Thyroid gland (tissue), 4 donors: ENCODE results near the gene PITPNC1. TPM values are rescaled to one million over a fixed set of nuclear protein-coding genes. Genes with fewer than 3 reads are reported as not detected.

Source experiments
- DNase-seq, 2 donors: peaks; one replicate each; pipeline ENCODE4 v3.0.0-alpha.2; 2019
- H3K27ac ChIP-seq, 3 donors: fragments of 200-600 bp; sonication (generic); 1 replicate in 2 of 3; 2 replicates in 1 of 3; pipeline ENCODE4 v1.5.1; 2016 to 2019; ENCODE audit warnings: mild to moderate bottlenecking in 1 of 3, moderate library complexity in 1 of 3
- H3K27me3 ChIP-seq: fragments of 200-600 bp; sonication (generic); one replicate; pipeline ENCODE4 v1.5.1; 2019
- H3K36me3 ChIP-seq, 2 donors: fragments of 200-600 bp; sonication (generic); one replicate each; pipeline ENCODE4 v1.5.1; 2016 to 2019
- H3K4me1 ChIP-seq, 2 donors: fragments of 200-600 bp; sonication (generic); one replicate each; pipeline ENCODE4 v1.5.1; 2017 to 2019
- H3K4me3 ChIP-seq, 3 donors: fragments of 200-600 bp; sonication (generic); replicated peaks in 1 of 3; 1 replicate in 2 of 3; 2 replicates in 1 of 3; pipeline ENCODE4 v1.5.1; 2016; ENCODE audit warnings: mild to moderate bottlenecking in 1 of 3
- H3K9me3 ChIP-seq: fragments of 200-600 bp; sonication (generic); one replicate; pipeline ENCODE4 v1.5.1; 2017
- CTCF ChIP-seq, 6 experiments: fragments of 200-600 bp in 3 of 6; fragments of 450-650 bp in 3 of 6; sonication (generic) in 3 of 6; IDR thresholded peaks; one replicate each; pipeline ENCODE4 v1.5.1; 2016 to 2019; ENCODE audit warnings: antibody characterized with exemption in 6 of 6, mild to moderate bottlenecking in 2 of 6, inconsistent platforms in 1 of 6, moderate library complexity in 1 of 6
- POLR2A ChIP-seq, 2 donors: fragments of 450-650 bp; IDR thresholded peaks; one replicate each; pipeline ENCODE4 v1.6.1; 2017; ENCODE audit warnings: antibody characterized with exemption in 2 of 2, mild to moderate bottlenecking in 2 of 2, moderate library complexity in 1 of 2
- WGBS, 2 donors: methylation state at CpG; one replicate each; pipeline ENCODE4 v1.1.5; 2017; 5-methylcytosine and 5-hydroxymethylcytosine counted together
- intact Hi-C: fragments of 100-400 bp; cut with DNase I; formaldehyde crosslinking; loops from one replicate; pipeline ENCODE4 v1.15.1; 2023
- total RNA-seq, 4 donors: library from RNA; depleted of rRNA; stranded (reverse); fragments of >200 nt; gene quantifications; one replicate each; pipeline ENCODE4 v1.2.3, GENCODE V29; 2016

Gene PITPNC1
- total RNA-seq, 4 donors from 2014 or later, result 3.6 to 14.2 (median 7.3) TPM

- Histone ChIP-seq H3K27me3 (no peaks in the 10 kb centered on the region), H3K36me3 (no peaks in the 10 kb centered on the region), H3K4me3 (no peak overlapping the region), H3K9me3 (no peaks in the 10 kb centered on the region), H3K27ac (peak overlapping the region in 2 of 3 donors; percentile 57 to 66), H3K4me1 (peaks cover 9 to 19% of the 10 kb centered on the region in 2 donors)
- intact Hi-C loops, result no loop called here
- DNase-seq, result no peak
- TF ChIP-seq CTCF (IDR thresholded peaks at IDR 0.05) (no peak), POLR2A (IDR thresholded peaks at IDR 0.05) (no peak)
- WGBS, 2 donors, result 64 to 78% methylated on average over 6 of the region's 6 CpGs
Observed at GRCh38 chr17:67390006-67390645, 13.0 kb downstream of the PITPNC1 start.

DNA sequence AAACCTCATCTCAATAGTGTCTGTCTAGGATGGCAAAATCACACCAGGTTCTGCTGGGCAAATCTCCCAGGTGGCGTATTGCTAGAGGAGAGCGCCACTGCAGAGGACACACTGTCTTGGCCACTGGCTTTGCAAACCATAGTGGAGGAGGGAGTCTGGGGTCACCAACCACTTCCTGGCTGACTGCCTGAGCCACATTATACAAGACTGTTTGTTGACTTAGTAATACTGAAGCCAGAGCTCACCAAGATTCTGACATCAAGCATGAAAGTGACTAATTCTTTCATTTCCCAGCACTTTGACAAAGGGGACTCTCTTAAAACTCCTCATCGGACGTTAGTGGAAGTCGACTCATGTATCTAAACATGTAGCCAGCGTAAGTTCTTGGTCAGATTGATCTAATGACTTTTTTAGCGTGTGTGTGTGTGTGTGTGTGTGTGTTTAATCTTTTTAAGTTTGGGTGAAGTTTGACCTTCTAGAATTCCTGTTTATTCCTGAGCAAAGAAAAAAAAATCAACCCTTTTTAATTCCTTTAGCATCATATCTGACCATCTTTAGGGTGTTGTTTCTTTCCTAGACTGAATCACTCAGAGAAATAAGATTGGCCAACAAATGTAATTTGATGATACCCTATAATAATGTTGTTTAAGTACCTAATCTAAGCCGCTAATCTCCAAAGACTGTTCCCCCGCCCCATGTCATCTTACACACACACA lies 13.7 kb downstream of the PITPNC1 start:
- Histone ChIP-seq H3K27ac (peak overlapping the region in 2 of 3 donors; percentile 57 to 66), H3K36me3 (no peaks in the 10 kb centered on the region), H3K4me3 (no peak overlapping the region), H3K4me1 (peaks cover 9 to 19% of the 10 kb centered on the region in 2 donors), H3K9me3 (no peaks in the 10 kb centered on the region), H3K27me3 (no peaks in the 10 kb centered on the region)
- peak; percentile 65 to 74 for DNase-seq
- TF ChIP-seq CTCF (IDR thresholded peaks at IDR 0.05), result no peak
- no peak for TF ChIP-seq POLR2A (IDR thresholded peaks at IDR 0.05)
- WGBS, 2 donors, result 42 to 43% methylated on average over 8 to 9 of the region's 9 CpGs
- intact Hi-C loops, result no loop called here

GRCh38 chr17:67392111-67392510 lies 15.0 kb downstream of the PITPNC1 start:
- Histone ChIP-seq H3K4me3 (no peak overlapping the region), H3K9me3 (no peaks in the 10 kb centered on the region), H3K27ac (no peak overlapping the region), H3K27me3 (no peaks in the 10 kb centered on the region), H3K36me3 (no peaks in the 10 kb centered on the region), H3K4me1 (peaks cover 9 to 19% of the 10 kb centered on the region in 2 donors)
- TF ChIP-seq CTCF (IDR thresholded peaks at IDR 0.05) (no peak), POLR2A (IDR thresholded peaks at IDR 0.05) (no peak)
- 97 to 99% methylated on average over 6 of the region's 6 CpGs for WGBS, 2 donors
- intact Hi-C loops, result no loop called here
- no peak for DNase-seq

- Histone ChIP-seq H3K4me3 (no peak overlapping the region), H3K27me3 (no peaks in the 10 kb centered on the region), H3K9me3 (no peaks in the 10 kb centered on the region), H3K36me3 (no peaks in the 10 kb centered on the region), H3K27ac (no peak overlapping the region), H3K4me1 (peaks cover 9 to 19% of the 10 kb centered on the region in 2 donors)
- WGBS, 2 donors, result 95 to 96% methylated on average over 9 of the region's 9 CpGs
- intact Hi-C loops, result no loop called here
- no peak for TF ChIP-seq POLR2A (IDR thresholded peaks at IDR 0.05)
- TF ChIP-seq CTCF (IDR thresholded peaks at IDR 0.05), result no peak
- DNase-seq, result no peak
Observed at GRCh38 chr17:67393809-67394397, 16.8 kb downstream of the PITPNC1 start.

DNA sequence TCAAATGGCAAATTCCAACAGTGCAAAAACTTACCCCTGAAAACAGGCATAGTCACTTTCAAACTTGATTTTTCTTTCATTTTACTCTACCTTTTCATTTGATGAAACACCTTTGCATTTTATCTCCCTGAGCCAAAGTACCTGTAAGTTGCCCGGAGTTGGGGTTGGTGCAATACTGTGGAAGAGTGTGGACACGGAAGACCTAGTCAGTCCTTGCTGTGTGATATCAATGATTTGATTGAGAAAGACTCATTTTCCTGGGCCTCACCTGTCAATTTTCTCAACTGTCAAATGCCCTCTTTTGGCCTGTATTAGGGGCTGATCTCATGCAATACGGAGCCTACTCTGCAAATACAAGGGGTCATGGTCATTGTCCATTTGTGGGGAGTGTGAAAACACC lies 22.6 kb downstream of the PITPNC1 start:
- 95 to 96% methylated on average over 3 of the region's 3 CpGs for WGBS, 2 donors
- Histone ChIP-seq H3K27ac (no peak overlapping the region), H3K4me3 (no peak overlapping the region), H3K9me3 (no peaks in the 10 kb centered on the region), H3K27me3 (no peaks in the 10 kb centered on the region), H3K4me1 (peaks cover 0 to 9% of the 10 kb centered on the region in 2 donors), H3K36me3 (no peaks in the 10 kb centered on the region)
- TF ChIP-seq CTCF (IDR thresholded peaks at IDR 0.05) (no peak), POLR2A (IDR thresholded peaks at IDR 0.05) (no peak)
- intact Hi-C loops, result no loop called here
- DNase-seq, result no peak
